ENCODE measurements around the gene CEBPA. TPM values are rescaled to one million over a fixed set of nuclear protein-coding genes. Genes with fewer than 3 reads are reported as not detected.

CEBPA gene
- total RNA-seq, 1 donor from 2014 or later = 0.51 TPM

GRCh38 chr19:33290956-33291622 lies 11.2 kb downstream of the CEBPA start:
- intact Hi-C loops (cut with micrococcal nuclease) = no loop called here
- no peak for ATAC-seq (ENCODE audit: low read depth)
- ChIA-PET POLR2A (no interaction called here), CTCF (no interaction called here)
- Mint-ChIP-seq H3K9me3 (peaks cover 19% of the 10 kb centered on the region), H3K36me3 (ENCODE audit: low read depth) (peaks cover 2% of the 10 kb centered on the region), H3K4me1 (no peaks in the 10 kb centered on the region), H3K27me3 (peaks cover 38% of the 10 kb centered on the region), H3K4me3 (no peak overlapping the region), H3K27ac (no peak overlapping the region)
- no peak for DNase-seq
- TF ChIP-seq, protein P1, sequence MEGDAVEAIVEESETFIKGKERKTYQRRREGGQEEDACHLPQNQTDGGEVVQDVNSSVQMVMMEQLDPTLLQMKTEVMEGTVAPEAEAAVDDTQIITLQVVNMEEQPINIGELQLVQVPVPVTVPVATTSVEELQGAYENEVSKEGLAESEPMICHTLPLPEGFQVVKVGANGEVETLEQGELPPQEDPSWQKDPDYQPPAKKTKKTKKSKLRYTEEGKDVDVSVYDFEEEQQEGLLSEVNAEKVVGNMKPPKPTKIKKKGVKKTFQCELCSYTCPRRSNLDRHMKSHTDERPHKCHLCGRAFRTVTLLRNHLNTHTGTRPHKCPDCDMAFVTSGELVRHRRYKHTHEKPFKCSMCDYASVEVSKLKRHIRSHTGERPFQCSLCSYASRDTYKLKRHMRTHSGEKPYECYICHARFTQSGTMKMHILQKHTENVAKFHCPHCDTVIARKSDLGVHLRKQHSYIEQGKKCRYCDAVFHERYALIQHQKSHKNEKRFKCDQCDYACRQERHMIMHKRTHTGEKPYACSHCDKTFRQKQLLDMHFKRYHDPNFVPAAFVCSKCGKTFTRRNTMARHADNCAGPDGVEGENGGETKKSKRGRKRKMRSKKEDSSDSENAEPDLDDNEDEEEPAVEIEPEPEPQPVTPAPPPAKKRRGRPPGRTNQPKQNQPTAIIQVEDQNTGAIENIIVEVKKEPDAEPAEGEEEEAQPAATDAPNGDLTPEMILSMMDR (IDR thresholded peaks at IDR 0.05) = no peak

- Mint-ChIP-seq H3K36me3 (ENCODE audit: low read depth) (peaks cover 2% of the 10 kb centered on the region), H3K4me1 (no peaks in the 10 kb centered on the region), H3K9me3 (peaks cover 19% of the 10 kb centered on the region), H3K4me3 (no peak overlapping the region), H3K27me3 (peaks cover 39% of the 10 kb centered on the region), H3K27ac (no peak overlapping the region)
- TF ChIP-seq, protein P1 (IDR thresholded peaks at IDR 0.05) = no peak
- CTCF ChIA-PET = no interaction called here
- POLR2A ChIA-PET = no interaction called here
- ATAC-seq (ENCODE audit: low read depth) = no peak
- intact Hi-C loops (cut with micrococcal nuclease) = no loop called here
- DNase-seq = no peak
Measured at GRCh38 chr19:33290082-33290815, 12.1 kb downstream of the CEBPA start.

- ATAC-seq (ENCODE audit: low read depth) (no peak), DNase-seq (no peak)
- CTCF ChIA-PET = no interaction called here
- intact Hi-C loops (cut with micrococcal nuclease) = no loop called here
- Mint-ChIP-seq H3K4me3 (no peak overlapping the region), H3K4me1 (no peaks in the 10 kb centered on the region), H3K36me3 (ENCODE audit: low read depth) (peaks cover 2% of the 10 kb centered on the region), H3K27me3 (peaks cover 39% of the 10 kb centered on the region), H3K9me3 (peaks cover 19% of the 10 kb centered on the region), H3K27ac (no peak overlapping the region)
- TF ChIP-seq, protein P1 (IDR thresholded peaks at IDR 0.05) = no peak
- POLR2A ChIA-PET = no interaction called here
Measured at GRCh38 chr19:33289261-33289660, 13.1 kb downstream of the CEBPA start.

- H3K27me3 Mint-ChIP-seq = peaks cover 37% of the 10 kb centered on the region
- intact Hi-C loops (cut with micrococcal nuclease) = no loop called here
- CTCF ChIA-PET = no interaction called here
- no peak for ATAC-seq (ENCODE audit: low read depth)
- no peaks in the 10 kb centered on the region for H3K4me1 Mint-ChIP-seq
- POLR2A ChIA-PET = no interaction called here
- DNase-seq = no peak
- peaks cover 2% of the 10 kb centered on the region for H3K36me3 Mint-ChIP-seq (ENCODE audit: low read depth)
- H3K9me3 Mint-ChIP-seq = peaks cover 19% of the 10 kb centered on the region
- no peak overlapping the region for H3K27ac Mint-ChIP-seq
- TF ChIP-seq, protein P1 (IDR thresholded peaks at IDR 0.05) = no peak
- H3K4me3 Mint-ChIP-seq = no peak overlapping the region
Measured at GRCh38 chr19:33288666-33289065, 13.7 kb downstream of the CEBPA start.

DNA sequence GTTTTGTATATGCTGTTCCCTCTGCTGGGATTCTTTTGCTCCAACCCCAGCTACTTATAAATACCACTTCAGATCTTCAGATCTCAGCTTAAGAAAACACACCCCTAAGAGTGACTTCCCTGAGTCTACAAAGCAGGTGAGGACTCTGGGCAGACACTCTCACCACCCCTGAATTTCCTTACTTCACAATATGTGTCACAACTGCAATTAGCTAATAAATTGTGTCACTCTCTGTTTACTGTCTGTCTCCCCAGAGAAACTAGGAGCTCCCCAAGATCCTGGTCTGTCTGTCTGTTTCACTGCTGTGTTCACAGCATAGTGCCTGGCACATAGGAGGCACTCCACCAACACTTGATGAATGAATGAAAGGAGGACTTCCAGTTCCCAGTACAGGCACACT lies 14.4 kb downstream of the CEBPA start:
- DNase-seq (no peak), ATAC-seq (ENCODE audit: low read depth) (no peak)
- CTCF ChIA-PET = no interaction called here
- Mint-ChIP-seq H3K27ac (no peak overlapping the region), H3K9me3 (peaks cover 19% of the 10 kb centered on the region), H3K4me1 (no peaks in the 10 kb centered on the region), H3K27me3 (peaks cover 29% of the 10 kb centered on the region), H3K4me3 (no peak overlapping the region), H3K36me3 (ENCODE audit: low read depth) (peaks cover 2% of the 10 kb centered on the region)
- TF ChIP-seq, protein P1 (IDR thresholded peaks at IDR 0.05) = no peak
- POLR2A ChIA-PET = no interaction called here
- intact Hi-C loops (cut with micrococcal nuclease) = no loop called here

Measured in activated B cell treated with CpG ODN at 0.5 μM for 24 hours (primary cell).